Activated CD8-positive, alpha-beta memory T cell treated with anti-CD3 and anti-CD28 coated beads for 36 hours (primary cell): ENCODE results near the gene LIMCH1. TPM values are rescaled to one million over a fixed set of nuclear protein-coding genes. Genes with fewer than 3 reads are reported as not detected.
"Not testable (repeated sequence)": the region's sequence is repeated elsewhere in the genome, so short reads cannot be mapped to it uniquely, and the experiment has no call there.

Source experiments
- CTCF ChIA-PET: fragments of 350-600 bp; sonication (Branson Sonifier 250); formaldehyde crosslinking; loops from one replicate; lab custom pipeline; 2021; ENCODE audit warnings: antibody characterized with exemption; lab: Charles Lee
- POLR2A ChIA-PET: fragments of 350-600 bp; sonication (Branson Sonifier 250); formaldehyde crosslinking; loops from one replicate; lab custom pipeline; 2021; ENCODE audit warnings: antibody characterized with exemption; lab: Charles Lee
- total RNA-seq, 2 experiments: library from RNA; stranded (reverse); gene quantifications; one replicate each; pipeline ENCODE4 v1.2.3, GENCODE V29; 2021

The LIMCH1 gene
- total RNA-seq, 2 experiments from 2014 or later: not detected

DNA sequence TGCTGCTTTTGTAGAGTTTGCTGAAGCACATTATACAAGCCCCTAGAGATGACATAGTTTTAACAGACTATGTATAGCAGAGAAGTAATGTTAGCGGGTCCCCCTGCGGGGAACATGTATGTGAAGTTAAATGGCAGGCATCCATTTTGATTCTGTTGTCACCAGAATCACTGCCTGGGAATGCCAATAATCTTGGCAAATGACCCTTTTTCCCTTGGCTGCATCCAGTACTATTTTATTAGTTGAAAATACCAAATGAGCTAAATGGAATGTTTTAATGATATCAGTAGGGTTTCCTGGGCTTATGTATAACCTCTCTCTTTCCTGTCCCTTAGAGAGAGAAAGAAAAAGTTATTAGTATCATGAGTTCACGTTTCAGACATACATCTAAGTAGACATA lies 93.6 kb downstream of the LIMCH1 start:
- ChIA-PET CTCF (no interaction called here), POLR2A (no interaction called here)

DNA sequence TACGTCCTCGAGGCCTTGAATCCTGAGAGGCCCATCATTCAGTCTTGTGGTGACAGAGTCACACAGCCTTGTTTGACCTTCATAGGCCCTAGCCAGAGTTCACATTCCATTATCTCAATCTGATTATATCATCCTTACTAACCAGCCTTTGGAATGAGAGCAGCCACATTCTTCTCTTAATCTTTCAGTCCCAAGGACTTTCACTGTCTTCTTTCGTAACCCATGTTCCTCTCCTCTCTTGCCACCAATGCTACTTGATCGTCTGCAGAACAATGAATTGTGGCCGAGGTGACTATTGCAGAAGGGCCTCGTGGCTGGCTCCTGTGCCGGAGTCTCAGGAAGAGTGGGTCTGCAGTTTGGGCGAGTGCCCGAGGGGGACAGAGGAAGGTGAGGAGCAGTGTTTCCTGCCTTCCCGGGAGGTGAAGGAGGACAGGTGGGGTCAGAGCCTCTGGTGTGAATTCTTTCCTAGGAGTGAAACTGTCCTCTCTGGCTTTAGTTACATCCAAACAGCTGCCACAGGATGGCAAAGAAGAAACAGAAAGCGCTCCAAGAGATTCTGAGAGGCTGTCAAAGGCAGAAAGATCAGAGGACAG lies 94.6 kb downstream of the LIMCH1 start:
- POLR2A ChIA-PET: no interaction called here
- CTCF ChIA-PET: no interaction called here

DNA sequence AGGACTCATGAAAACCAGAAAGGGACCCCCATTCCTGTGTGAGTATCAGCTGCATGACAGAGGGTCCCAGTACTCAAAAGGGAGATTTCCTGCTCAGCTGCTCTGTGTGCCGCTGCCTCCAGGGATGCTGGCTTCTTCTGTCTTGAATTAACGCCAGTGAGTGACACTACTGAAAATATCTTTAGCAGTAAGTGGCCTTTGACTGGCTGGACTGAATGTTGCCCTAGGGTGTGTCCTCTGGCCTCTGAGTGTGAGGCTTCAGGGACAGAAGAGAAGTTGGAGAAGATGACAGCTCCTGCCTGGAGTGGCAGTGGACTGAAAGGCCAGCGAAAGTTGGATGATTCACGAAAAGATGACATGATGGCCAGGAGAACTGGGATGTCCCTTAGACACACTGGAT lies 95.4 kb downstream of the LIMCH1 start:
- ChIA-PET POLR2A (no interaction called here), CTCF (no interaction called here)

DNA sequence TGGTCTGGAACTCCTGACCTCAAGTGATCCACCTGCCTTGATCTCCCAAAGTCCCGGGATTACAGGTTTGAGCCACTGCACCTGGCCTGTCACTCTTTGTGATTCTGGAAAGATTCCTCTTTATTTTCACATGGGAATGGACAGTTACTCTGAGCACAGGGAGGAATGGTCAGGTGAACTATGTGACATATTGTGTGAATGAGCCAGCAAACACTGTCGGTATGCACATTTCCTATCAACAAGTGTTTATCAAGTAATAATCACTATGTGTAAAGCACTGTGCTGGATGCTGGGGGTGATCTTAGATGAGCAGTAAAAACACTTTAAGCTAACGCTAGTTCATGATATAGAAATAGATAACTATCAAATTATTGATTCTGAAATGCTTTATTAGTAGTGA lies 97.5 kb downstream of the LIMCH1 start:
- POLR2A ChIA-PET: no interaction called here
- CTCF ChIA-PET: no interaction called here

DNA sequence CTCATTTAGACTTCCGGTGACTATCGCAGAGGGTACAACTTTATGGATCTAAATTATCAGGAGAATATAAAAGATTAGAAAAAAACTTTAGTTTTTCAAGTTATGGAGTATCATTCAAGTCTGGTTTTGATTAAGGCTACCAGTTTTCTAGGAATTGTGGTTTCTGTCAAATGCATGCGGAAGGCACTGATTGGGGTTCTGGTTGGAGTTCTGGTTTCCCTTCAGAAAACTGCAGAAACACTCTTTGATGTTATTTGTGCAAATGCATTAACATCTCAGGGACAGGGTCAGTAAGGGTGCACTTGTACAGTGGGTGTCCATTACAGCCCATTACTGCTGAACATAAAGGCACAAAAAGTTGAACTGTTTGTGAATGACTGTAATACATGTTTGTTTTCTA lies 100.2 kb downstream of the LIMCH1 start:
- ChIA-PET CTCF (no interaction called here), POLR2A (no interaction called here)

DNA sequence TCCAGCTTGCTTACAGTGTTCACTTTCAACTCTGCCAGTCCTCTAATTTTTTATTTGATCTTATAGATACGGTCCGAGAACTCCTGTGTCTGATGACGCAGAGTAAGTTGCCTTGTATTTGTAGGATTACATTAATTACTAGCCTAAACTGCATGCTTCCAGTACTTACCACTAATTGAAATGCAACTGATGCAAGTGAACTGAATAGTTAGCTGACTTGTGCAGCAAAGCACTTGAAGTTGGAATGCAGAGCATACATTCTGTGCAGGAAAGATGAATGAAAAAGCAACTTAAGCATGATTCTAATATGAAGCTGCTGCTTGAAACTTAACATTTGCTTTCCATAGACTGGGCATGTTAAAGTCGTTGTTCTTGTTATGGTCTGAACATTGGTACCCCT lies 100.9 kb downstream of the LIMCH1 start:
- CTCF ChIA-PET: no interaction called here
- POLR2A ChIA-PET: no interaction called here

DNA sequence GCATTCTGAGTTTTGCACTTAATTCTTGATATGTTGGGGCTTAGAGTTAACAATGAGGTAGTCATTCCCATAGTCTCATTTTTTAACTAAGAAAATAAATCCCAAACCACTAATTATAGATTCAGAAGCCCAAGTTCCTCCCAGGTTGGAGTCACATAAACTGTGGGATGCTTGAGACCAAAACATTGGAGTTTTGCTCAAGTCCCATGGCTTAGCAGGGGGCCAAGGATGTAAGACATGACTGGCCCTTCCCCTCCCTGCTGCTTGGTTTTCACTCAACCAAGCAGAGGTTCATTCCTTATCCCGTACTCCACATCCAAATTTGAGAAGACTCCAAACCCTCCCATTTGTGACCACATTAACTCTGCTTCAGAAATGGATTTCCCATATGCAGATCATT lies 101.3 kb downstream of the LIMCH1 start:
- CTCF ChIA-PET: no interaction called here

DNA sequence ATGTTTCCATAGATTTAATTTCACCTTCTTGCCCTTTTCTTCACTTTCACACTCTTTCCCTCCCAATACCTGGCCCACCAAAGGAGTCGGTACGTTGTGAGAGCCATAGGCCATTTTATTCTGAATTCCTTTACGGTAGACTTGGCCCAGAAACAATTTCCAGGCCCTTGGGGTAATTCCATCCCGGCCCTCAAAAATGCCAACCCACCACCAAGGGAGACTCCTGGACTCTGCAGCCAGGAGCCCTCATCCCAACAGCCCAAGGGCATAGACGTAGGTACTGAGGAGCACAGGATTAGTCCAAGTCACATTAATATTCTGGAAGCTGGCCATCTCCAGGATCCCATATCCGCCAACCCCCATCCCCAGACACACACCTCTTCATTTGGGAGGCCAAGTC lies 102.9 kb downstream of the LIMCH1 start:
- CTCF ChIA-PET: no interaction called here

More for the DNA sequence above, 101.3 kb downstream of the LIMCH1 start:
- POLR2A ChIA-PET: no interaction called here

DNA sequence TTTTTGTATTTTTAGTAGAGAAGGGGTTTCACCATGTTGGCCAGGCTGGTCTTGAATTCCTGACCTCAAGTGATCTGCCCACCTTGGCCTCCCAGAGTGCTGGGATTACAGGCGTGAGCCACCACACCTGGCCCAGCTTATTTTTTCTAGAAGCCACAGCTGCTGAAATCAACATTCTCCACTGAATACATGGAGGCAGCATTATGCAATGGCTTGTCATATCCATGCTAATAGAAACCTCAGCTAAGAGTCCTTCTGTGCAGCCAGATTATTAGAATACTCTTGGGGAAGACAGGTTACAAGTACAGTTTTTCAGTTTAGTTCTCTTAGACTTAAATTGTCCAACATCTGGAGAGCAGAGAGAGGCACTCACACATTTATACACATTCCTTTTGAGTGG lies 104.8 kb downstream of the LIMCH1 start:
- CTCF ChIA-PET: interaction anchor here (0.7 kb wide), 1 partner anchor 13 kb away, joined by 4 read pairs; no protein-coding TSS in a partner anchor

More for the DNA sequence above, 102.9 kb downstream of the LIMCH1 start:
- POLR2A ChIA-PET: no interaction called here

DNA sequence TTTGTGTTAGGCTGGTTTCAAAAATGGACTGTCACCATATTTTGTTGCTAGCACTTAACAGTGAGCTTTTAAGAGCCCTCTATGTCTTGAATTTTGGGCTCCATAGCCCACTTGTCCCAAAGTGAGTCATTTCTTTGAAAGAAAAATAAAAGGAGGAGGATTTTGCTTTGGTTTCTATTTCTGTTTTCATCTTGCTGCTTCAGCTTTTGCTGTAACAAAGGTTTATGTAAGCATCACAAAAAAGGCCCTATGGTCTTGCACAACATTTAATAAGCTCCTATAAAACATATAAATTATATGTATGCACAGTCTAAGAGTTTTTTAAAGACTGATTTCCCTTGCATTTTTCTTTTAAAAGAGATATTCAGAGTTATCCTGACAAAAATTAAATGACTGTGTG lies 105.4 kb downstream of the LIMCH1 start:
- POLR2A ChIA-PET: no interaction called here
- CTCF ChIA-PET: no interaction called here

More for the DNA sequence above, 104.8 kb downstream of the LIMCH1 start:
- POLR2A ChIA-PET: not testable (repeated sequence)

DNA sequence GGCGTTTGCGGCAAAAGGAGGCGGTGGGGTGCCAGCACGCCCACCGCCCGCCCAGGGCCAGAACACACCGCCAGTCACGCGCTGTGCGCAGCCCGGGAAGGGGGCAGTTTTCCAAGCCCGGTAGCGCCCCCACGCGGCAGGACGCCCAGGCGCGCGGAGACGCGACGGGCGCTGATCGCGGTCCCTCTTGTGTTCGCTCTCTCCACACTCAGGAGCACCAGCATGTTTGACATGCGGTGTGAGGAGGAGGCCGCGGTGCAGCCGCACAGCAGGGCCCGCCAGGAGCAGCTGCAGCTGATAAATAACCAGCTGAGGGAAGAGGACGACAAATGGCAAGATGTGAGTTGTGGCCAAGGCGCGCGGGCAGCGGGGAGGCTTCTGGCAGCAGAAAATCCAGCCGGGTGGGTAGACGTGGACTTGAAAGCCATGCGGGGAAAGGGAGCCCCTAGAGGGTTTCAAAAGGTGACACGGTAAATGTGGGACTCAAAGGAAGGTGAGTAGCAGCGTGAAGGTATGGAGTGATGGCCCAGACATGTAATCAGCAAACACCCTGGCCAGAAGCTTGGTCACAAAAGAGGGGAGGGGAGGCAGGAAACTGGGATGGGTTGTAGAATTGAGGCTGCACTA lies 106.4 kb downstream of the LIMCH1 start:
- POLR2A ChIA-PET: no interaction called here

DNA sequence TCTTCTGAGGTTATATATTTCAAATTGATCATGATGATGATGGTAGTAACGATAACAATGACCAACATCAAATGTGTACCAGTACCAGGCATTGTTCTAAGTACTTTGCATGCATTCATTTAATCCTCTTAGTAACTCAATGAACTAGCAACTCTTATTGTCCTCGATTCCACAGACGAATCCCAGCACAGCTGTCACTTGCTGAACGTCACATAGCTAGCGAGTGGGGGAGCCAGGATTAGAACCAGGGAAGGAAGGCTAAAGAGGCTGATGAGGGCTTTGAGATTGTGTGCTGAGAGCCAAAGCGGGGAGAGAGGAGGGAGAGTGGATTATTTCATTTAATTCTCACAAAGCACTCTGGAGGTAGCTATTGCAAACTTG lies 106.9 kb downstream of the LIMCH1 start:
- CTCF ChIA-PET: no interaction called here
- POLR2A ChIA-PET: no interaction called here

More for the DNA sequence above, 106.4 kb downstream of the LIMCH1 start:
- CTCF ChIA-PET: no interaction called here

DNA sequence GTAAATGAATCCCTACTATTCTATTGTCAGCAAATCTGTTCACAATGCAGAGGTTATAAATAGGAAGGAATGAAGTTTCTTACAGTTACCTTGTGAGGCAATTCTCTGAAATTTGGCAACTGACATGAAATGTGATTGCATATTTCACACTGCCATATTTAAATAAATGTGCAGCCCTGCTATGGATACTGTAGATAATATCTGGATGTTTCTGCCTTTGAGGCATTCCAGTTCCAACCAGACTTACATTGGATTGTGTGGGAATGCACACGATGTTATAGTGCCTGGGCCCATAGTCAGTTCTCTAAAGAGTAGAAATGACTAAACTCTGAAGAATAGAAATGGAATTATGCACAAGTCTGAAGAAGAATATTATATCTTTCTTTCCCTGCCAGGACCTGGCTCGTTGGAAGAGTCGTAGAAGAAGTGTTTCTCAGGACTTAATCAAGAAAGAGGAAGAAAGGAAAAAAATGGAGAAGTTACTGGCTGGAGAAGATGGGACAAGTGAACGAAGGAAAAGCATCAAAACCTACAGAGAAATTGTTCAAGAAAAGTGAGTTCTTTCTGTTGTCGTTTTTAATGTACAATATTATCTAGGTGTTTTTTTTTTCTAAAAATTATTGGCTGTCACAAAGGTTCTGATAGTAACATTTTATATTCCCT lies 107.9 kb downstream of the LIMCH1 start:
- ChIA-PET POLR2A (no interaction called here), CTCF (no interaction called here)

DNA sequence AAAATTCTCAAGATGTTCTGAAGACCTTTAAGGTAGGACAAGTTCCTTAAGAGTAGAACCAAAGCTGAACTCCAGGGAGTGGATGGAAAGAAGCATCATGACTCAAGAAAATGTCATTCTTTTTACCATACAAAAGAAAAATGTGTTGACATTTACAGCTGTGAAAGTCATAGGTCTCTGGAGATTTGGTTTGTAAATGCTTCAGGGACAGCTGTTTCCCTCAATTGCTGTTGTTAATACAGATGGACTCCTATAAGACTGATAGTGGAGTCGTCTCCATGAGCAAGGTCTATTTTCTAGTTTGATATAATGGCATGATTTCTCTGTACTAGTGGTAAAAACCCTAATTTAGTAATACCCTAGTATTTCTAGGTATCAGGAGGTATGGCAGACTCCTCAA lies 108.9 kb downstream of the LIMCH1 start:
- POLR2A ChIA-PET: no interaction called here
- CTCF ChIA-PET: no interaction called here

DNA sequence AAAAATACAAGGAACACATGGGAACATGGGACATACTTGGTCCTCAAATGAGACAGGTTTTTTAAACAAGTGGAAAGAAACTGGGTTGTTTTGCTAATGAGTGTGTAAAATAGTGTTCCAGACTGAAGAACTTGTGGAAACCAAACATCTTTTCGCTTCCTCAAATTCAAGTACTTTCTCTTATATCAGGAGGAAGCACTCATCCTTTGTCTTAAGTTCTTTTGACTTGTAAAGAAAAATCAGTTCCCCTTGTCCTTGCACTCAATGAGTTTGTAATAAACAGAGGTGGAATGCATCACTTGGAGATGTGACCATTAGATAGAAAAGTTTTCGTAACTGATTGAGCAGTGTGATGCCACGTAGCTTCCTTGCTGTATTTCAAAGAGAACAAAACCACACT lies 109.4 kb downstream of the LIMCH1 start:
- CTCF ChIA-PET: no interaction called here
- POLR2A ChIA-PET: no interaction called here

DNA sequence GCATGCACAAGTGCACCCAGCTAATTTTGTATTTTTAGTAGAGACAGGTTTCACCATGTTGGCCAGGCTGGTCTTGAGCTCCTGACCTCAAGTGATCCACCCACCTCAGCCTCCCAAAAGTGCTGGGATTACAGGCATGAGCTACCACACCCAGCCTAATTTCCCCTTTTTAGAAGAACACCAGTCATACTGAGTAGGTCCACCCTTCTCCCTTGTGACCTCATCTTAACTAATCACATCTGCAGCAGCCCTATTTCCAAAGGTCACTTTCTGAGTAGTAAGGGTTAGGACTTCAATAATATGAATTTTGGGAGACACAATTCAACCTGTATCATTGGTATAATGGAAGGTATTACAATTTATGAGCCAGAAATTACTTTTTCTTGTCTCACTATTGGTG lies 113.2 kb downstream of the LIMCH1 start:
- CTCF ChIA-PET, POLR2A ChIA-PET: not testable (repeated sequence)

DNA sequence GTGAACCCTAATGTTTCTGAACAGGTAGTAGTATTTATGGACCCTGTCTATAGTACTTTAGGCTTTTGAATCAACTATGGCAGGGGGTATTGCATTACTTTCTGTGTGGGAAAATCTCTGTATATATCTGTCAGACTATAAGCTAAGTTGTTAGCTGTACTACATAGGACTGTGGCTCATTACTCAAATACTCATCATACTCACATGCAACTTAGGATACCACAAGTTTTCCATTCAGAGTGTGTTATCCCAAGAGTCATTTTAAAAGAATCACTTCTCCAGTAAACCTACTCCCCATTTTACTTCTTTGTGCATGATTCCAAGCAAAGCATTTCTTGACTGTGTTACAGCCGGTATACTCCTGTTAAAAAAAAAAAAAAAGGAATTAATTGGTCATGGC lies 115.0 kb downstream of the LIMCH1 start:
- POLR2A ChIA-PET: no interaction called here
- CTCF ChIA-PET: no interaction called here

DNA sequence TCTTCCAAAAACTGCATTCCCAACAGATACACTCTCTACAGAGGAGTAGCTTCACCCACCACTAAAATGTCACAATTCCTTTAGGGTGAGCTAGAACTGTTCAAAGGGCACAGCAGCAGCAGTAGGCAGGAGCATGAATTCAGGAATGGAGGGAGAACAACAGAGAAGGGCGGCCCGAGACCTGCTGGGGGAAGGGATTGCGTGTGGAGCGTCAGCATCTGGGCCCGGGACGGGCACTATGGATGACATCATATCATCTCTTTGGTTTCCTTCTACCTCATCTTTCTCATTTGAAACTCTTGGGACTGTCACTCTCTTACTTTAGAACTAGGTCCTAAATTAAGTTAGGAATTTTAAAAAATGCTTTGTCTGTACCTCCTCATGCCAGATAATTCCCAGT lies 115.6 kb downstream of the LIMCH1 start:
- ChIA-PET POLR2A (no interaction called here), CTCF (no interaction called here)

DNA sequence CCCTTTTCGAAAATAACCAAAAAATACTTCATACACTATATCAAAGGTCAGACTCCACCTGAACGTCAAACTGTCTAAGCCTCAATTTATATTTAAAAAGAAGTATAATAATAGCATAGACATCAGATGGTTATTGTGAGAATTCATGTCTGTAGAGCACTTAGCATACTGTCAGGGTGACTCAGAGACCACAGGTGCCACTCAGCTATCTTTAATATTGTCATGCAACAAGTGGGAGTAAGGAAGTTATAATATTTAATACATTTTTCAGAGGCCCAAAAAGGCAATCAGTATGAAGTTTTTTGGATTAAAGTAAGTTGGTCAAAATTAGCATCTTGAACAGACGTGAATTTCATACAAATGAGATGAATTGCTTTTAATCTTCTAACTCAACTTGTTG lies 117.2 kb downstream of the LIMCH1 start:
- CTCF ChIA-PET: no interaction called here
- POLR2A ChIA-PET: no interaction called here

DNA sequence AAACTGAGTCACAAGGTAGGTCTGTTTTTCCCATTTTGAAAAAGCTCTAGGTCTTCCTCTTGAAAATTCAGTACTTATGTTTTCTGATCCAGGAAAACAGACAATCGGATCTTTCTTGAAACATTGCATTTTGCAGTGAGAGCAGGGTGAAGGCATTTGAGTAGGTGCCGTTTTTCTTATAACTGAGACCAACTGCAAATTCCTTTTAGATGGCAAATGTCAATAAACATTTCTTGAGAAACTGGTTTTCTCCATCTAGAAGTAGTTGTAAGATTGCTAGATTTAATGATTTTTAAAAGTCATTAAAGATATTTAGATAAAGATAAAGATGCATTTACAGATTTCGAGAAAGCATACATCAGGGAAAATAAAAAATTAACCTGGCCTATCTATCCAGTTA lies 118.1 kb downstream of the LIMCH1 start:
- POLR2A ChIA-PET: no interaction called here
- CTCF ChIA-PET: interaction anchor here (0.6 kb wide), 1 partner anchor 14 kb away, joined by 4 read pairs; no protein-coding TSS in a partner anchor
